ENCODE data around the gene NABP1. TPM values are rescaled to one million over a fixed set of nuclear protein-coding genes. Genes with fewer than 3 reads are reported as not detected.

NABP1 gene
- polyA plus RNA-seq, 1 donor (not counting 4 experiments of a cell fraction or from before 2014, with no cell fraction given): 29.3 TPM

DNA sequence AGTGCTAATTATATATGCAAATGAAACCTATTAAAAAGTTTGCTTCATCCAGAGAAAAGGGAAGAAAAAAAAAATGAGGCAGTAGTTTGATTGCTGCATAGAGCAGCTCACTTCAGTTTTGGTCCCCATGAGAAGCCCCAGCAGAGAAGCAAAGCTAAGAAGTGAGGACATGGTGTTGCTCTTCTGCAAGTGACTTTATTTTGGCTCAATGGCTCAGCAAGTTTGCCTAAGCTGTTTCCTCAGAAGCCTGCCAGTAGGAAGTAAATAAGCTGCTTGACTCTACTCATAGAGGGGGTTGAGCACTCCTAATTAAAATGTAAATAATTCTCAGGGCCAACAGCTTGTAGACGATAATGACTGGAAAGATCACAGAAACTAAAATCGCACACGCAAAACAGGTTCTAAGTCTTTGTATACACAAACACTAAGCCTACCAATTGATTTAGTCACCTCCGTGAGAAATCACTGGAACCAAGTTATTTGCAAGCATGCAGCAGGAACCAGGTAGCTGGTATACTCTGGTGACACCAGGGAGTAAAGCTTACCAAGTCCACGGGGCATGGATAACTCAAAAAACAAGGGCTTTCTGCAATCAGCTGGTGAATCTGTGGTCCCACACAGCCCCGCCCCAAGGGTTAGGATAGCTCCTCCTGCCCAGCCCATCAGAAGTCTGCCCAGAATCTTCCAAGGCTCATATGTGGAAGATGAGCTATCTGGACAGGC, 39.7 kb upstream of the NABP1 start:
- Histone ChIP-seq H3K27ac (ENCODE audit: control insufficient read depth, insufficient read depth, low read length) (peak overlapping the region; percentile 48), H3K79me2 (ENCODE audit: control insufficient read depth, insufficient read depth, low read length) (no peaks in the 10 kb centered on the region), H3K36me3 (ENCODE audit: control insufficient read depth in 2 of 2, extremely low read depth in 1 of 2, insufficient read depth in 2 of 2, low read length in 2 of 2) (no peaks in the 10 kb centered on the region), H3K9ac (ENCODE audit: control insufficient read depth, extremely low read depth, insufficient read depth, low read length) (no peak overlapping the region), H3K9me3 (ENCODE audit: control insufficient read depth, low read depth, low read length) (no peaks in the 10 kb centered on the region), H2AFZ (ENCODE audit: control insufficient read depth, low read length) (no peak overlapping the region), H3K4me2 (ENCODE audit: control insufficient read depth, extremely low read depth, insufficient read depth, low read depth, low read length) (peak overlapping the region; percentile 33), H4K20me1 (ENCODE audit: control insufficient read depth, extremely low read depth, insufficient read depth, low read length) (no peaks in the 10 kb centered on the region), H3K9me1 (ENCODE audit: control insufficient read depth, extremely low read depth, insufficient read depth, low read length) (no peaks in the 10 kb centered on the region), H3K4me1 (ENCODE audit: control insufficient read depth, extremely low read depth, insufficient read depth, low read length) (peaks cover 32% of the 10 kb centered on the region), H3K27me3 (ENCODE audit: control insufficient read depth, extremely low read depth, insufficient read depth, low read length) (no peaks in the 10 kb centered on the region), H3K4me3 (ENCODE audit: control insufficient read depth in 2 of 3, extremely low read depth in 1 of 3, insufficient read depth in 2 of 3, low read depth in 1 of 3, low read length in 3 of 3) (no peak overlapping the region)
- dilution Hi-C loops (cut with MboI; ENCODE audit: extremely low pct_ligation_motif_present, low sequenced_read_pairs): no loop called here
- FAIRE-seq (peak; percentile 67), DNase-seq (ENCODE audit: low read depth, low spot score) (no peak)
- TF ChIP-seq, protein P1, sequence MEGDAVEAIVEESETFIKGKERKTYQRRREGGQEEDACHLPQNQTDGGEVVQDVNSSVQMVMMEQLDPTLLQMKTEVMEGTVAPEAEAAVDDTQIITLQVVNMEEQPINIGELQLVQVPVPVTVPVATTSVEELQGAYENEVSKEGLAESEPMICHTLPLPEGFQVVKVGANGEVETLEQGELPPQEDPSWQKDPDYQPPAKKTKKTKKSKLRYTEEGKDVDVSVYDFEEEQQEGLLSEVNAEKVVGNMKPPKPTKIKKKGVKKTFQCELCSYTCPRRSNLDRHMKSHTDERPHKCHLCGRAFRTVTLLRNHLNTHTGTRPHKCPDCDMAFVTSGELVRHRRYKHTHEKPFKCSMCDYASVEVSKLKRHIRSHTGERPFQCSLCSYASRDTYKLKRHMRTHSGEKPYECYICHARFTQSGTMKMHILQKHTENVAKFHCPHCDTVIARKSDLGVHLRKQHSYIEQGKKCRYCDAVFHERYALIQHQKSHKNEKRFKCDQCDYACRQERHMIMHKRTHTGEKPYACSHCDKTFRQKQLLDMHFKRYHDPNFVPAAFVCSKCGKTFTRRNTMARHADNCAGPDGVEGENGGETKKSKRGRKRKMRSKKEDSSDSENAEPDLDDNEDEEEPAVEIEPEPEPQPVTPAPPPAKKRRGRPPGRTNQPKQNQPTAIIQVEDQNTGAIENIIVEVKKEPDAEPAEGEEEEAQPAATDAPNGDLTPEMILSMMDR (optimal IDR thresholded peaks at IDR 0.05 in 1 of 3, IDR thresholded peaks at IDR 0.05 in 1 of 3, conservative IDR thresholded peaks at IDR 0.05 in 1 of 3; ENCODE audit: extremely low read depth in 1 of 3, insufficient read depth in 2 of 3, low read length in 3 of 3): no peak
- TF ChIP-seq EZH2 (IDR thresholded peaks at IDR 0.05; ENCODE audit: low read length): no peak

DNA sequence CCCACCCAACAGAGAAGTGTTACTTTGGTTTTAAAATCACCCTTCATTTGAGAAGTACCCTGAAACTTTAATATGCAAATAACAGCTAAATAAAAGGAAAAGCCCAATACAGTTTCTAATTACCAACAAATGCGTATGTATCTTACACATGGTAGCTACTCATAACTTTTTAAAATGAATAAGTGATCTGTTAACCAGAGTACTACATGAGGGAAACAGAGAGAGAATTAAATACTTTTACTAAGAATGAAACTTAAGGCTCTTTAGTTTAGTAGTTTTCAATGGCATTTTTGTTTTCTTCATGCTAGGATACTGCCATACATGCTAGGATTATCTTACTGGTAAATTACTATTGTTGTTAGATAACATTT, 39.1 kb upstream of the NABP1 start:
- no peak overlapping the region for H2AFZ ChIP-seq (ENCODE audit: control insufficient read depth, low read length)
- no peaks in the 10 kb centered on the region for H4K20me1 ChIP-seq (ENCODE audit: control insufficient read depth, extremely low read depth, insufficient read depth, low read length)
- H3K27me3 ChIP-seq (ENCODE audit: control insufficient read depth, extremely low read depth, insufficient read depth, low read length): no peaks in the 10 kb centered on the region
- no peak for FAIRE-seq
- H3K4me3 ChIP-seq (ENCODE audit: control insufficient read depth in 2 of 3, extremely low read depth in 1 of 3, insufficient read depth in 2 of 3, low read depth in 1 of 3, low read length in 3 of 3): no peak overlapping the region
- dilution Hi-C loops (cut with MboI; ENCODE audit: extremely low pct_ligation_motif_present, low sequenced_read_pairs): no loop called here
- TF ChIP-seq EZH2 (IDR thresholded peaks at IDR 0.05; ENCODE audit: low read length): no peak
- TF ChIP-seq, protein P1 (optimal IDR thresholded peaks at IDR 0.05 in 1 of 3, IDR thresholded peaks at IDR 0.05 in 1 of 3, conservative IDR thresholded peaks at IDR 0.05 in 1 of 3; ENCODE audit: extremely low read depth in 1 of 3, insufficient read depth in 2 of 3, low read length in 3 of 3): no peak
- peak overlapping the region; percentile 33 for H3K4me2 ChIP-seq (ENCODE audit: control insufficient read depth, extremely low read depth, insufficient read depth, low read depth, low read length)
- H3K9me1 ChIP-seq (ENCODE audit: control insufficient read depth, extremely low read depth, insufficient read depth, low read length): no peaks in the 10 kb centered on the region
- peaks cover 32% of the 10 kb centered on the region for H3K4me1 ChIP-seq (ENCODE audit: control insufficient read depth, extremely low read depth, insufficient read depth, low read length)
- H3K27ac ChIP-seq (ENCODE audit: control insufficient read depth, insufficient read depth, low read length): no peak overlapping the region
- no peaks in the 10 kb centered on the region for H3K36me3 ChIP-seq (ENCODE audit: control insufficient read depth in 2 of 2, extremely low read depth in 1 of 2, insufficient read depth in 2 of 2, low read length in 2 of 2)
- no peak for DNase-seq (ENCODE audit: low read depth, low spot score)
- H3K79me2 ChIP-seq (ENCODE audit: control insufficient read depth, insufficient read depth, low read length): no peaks in the 10 kb centered on the region
- H3K9me3 ChIP-seq (ENCODE audit: control insufficient read depth, low read depth, low read length): no peaks in the 10 kb centered on the region
- no peak overlapping the region for H3K9ac ChIP-seq (ENCODE audit: control insufficient read depth, extremely low read depth, insufficient read depth, low read length)

All from keratinocyte (primary cell).